GM19035 (cell line): ENCODE results near the gene CCR7.
"Not testable (repeated sequence)": the region's sequence is repeated elsewhere in the genome, so short reads cannot be mapped to it uniquely, and the experiment has no call there.

ENCODE experiments used
- ATAC-seq: cut with Tn5 transposase; IDR thresholded peaks from one replicate; pipeline ENCODE4 v1.9.1; 2021; ENCODE audit not compliant: unreplicated experiment

Gene CCR7

GRCh38 chr17:40552806-40553693 is 12.2 kb downstream of the CCR7 start:
- no peak for ATAC-seq

DNA sequence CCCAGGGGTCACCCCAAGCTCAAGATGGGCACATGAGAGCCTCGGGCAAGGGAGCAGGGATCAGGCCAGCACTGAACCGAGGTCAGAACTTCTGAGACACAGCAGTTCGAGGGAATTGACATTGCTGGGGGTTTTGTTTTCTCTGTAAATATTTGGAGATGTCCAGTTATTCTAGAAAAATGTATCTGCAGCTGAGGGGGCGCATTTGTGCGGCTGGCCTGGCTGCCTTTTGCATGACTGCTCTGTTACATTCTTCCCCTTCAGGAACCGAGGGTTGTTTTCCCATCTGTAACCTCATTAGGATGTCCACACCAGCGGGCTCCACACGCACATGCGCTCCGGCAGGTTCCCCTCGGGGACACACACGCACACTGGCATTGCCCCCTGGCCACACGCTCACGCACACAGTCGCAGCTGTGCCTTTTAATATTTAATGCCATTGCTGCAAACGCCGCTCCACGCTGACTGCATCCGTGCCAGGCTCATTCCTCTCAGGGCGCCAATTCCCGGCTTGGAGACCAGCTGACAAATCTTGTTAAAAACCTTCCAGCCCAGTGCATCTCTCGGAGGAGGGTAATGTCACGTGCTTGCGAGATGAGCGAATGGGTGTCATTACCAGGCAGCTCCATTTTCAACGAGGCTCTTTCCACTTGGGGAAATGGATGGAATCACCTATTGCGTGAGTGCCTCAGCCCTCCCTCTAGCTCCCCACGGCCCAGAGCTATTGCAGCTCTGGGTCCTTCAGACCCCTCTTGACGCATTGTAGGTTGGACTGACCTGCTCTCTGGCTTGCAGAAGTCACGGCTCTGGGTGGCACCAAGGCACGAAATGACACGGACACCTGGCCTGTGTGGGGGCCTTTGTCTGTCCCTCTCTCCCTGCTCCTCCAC is 13.1 kb downstream of the CCR7 start:
- ATAC-seq, result no peak

- ATAC-seq, result no peak
Observed at GRCh38 chr17:40551091-40551878, 14.0 kb downstream of the CCR7 start.

GRCh38 chr17:40550608-40551007 is 14.7 kb downstream of the CCR7 start:
- no peak for ATAC-seq

DNA sequence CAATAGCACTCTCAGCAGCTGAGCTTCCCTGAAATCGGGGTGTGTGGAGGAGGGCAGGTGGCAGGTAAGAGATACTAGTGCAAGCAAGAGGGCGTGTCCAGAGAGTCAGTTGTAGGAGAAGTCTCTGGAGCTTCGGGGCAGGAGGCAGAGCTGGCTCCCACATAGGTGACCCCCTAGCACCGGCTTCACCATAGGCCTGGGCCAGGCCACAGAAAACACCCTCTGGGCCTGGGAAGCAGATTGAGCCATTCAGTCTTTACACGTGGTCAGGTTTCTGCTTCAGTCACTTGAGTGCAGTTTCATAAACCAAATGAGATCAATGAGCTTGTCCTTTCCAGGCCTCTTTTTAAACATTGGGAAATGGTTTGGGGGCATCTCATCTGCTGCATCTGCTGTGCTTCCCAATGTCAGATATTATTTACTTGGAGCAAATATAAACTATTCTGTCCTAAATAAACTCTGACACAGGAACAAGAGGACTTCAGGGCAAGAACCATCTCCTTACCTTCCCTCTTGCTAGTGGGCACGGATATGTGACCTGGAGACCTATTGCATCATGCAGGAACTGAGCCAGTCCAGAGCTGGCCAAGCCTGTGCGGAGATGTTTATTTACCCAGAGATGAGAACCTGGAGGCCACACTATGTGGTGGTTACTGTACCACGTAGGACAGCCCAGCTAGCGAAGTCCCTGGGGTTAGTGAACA is 16.1 kb downstream of the CCR7 start:
- ATAC-seq, result no peak

DNA sequence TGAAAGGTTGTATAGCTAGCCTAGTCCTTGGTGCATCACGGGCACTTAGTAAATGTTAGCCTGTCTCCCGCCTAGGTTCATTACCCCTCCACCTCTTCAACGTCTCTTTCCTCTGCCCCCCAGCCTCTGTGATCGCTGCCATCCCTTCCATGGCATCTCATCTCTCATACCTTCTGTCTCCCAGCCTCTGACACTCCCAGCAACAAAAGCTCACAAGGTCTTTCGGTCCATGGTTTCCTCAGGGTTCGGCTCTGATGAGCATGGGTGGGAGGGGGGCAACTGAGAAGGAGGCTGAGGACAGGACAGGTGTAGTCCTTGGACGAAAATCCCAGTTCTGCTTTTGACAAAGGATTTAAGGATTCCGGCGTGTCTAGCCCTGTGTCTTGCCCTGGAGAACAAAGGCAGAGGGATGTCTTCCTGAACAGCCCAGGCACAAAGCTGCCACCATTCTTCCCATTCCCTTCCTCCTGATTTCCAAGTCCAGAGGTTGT is 16.7 kb downstream of the CCR7 start:
- no peak for ATAC-seq

DNA sequence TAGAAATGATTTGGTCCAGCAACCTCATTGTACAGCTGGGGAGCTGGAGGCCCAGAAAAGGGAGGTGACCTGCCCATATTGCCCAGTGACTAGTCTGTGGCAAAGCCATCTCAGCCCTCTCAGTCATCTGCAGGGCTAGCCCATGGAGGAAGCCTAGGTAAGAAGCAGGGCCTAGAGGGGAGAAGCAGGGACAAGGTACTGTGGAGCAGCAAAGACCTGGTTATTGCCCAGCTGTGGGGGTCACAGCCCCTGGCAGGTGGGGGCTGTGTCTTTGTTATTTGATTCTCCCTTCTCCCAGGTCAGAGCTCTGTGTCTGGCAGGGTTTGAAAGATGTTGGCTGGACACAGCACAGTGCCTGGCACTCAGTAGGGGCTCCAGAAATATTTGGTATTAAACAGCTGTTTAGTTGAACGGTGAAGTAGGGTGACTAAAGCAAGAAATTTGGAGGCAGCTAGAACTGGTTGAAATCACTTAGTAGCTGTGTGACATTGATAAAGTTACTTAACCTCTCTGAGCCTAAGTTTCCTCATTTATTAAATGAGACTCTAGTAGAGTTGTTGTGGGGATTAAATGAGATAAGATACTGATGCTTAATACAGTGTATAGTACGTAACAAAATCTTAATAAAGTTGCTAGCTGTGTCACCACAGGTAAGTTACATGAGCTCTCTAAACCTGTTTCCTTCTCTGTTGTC is 17.3 kb downstream of the CCR7 start:
- ATAC-seq, result no peak

DNA sequence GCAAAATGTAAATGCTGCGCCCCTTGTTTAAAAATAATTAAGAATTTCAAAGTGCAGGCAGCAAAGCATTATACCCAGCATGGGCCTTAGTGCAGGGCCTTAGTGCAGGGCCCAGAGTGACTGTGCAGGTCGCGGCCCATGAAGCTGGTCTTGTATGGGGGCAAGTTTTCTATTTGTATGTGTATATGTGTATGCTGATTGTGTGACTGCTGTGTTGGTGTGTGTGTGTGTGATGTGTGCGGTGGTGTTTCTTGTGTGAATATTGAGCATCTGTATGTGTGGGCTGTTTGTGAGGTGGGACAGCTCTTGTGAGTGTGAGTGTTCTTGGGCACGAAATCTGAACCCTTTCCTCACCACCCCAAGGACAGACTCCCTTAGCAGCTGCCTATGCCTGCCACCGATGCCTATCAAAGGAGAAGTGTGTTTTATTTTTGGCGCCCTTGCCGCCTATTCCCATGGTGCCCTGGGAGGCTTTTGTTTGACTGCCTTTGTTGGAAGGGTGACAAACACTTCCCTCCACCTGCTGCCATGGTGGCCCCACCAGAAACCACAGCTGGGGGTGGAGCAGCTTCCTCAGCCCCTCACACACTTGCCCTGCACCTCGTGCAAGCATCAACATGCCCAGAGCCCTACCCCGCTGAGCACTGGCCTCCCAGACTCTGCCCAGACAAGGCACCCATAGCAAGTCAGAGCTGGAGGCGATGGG is 18.0 kb downstream of the CCR7 start:
- ATAC-seq, result no peak

DNA sequence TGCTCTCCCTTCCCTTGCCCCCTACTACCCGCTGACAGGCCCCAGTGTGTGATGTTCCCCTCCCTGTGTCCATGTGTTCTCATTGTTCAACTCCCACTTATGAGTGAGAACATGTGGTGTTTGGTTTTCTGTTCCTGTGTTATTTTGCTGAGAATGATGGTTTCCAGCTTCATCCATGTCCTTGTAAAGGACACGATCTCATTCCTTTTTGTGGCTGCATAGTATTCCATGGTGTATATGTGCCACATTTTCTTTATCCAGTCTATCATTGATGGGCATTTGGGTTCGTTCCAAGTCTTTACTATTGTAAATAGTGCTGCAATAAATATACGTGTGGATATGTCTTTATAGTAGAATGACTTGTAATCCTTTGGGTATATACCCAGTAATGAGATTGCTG is 18.8 kb downstream of the CCR7 start:
- ATAC-seq, result not testable (repeated sequence)

- no peak for ATAC-seq
Observed at GRCh38 chr17:40545660-40546059, 19.6 kb downstream of the CCR7 start.

GRCh38 chr17:40542558-40543411 is 22.5 kb downstream of the CCR7 start:
- ATAC-seq, result peak; percentile 56

GRCh38 chr17:40541873-40542557 is 23.3 kb downstream of the CCR7 start:
- ATAC-seq, result no peak

- ATAC-seq, result no peak
Observed at GRCh38 chr17:40541060-40541872, 24.0 kb downstream of the CCR7 start.

- no peak for ATAC-seq
Observed at GRCh38 chr17:40540448-40540847, 24.8 kb downstream of the CCR7 start.

GRCh38 chr17:40539711-40540411 is 25.4 kb downstream of the CCR7 start:
- ATAC-seq, result no peak
